GM06990 (cell line): ENCODE measurements around the gene PCDHGA3.

Experiments used
- DNase-seq: peaks from one replicate; pipeline ENCODE4 v3.0.0-alpha.2; 2011; ENCODE audit not compliant: insufficient read length; ENCODE audit errors: extremely low read depth
- H3K27me3 ChIP-seq: replicated peaks from 2 replicates; pipeline ENCODE4 v1.6.0; 2011; ENCODE audit warnings: low read length; ENCODE audit not compliant: control insufficient read depth, insufficient read depth
- H3K36me3 ChIP-seq: 2 replicates; pipeline ENCODE4 v1.5.1; 2011; ENCODE audit warnings: low read length; ENCODE audit not compliant: control insufficient read depth, insufficient read depth
- H3K4me3 ChIP-seq: replicated peaks from 2 replicates; pipeline ENCODE4 v1.5.1; 2011; ENCODE audit warnings: low read depth, mild to moderate bottlenecking, control low read depth, low read length
- TF ChIP-seq, protein P1 (sequence below): IDR thresholded peaks from 2 replicates; pipeline ENCODE4 v1.5.1; 2011; ENCODE audit warnings: low read length, control low read depth, mild to moderate bottlenecking, inconsistent platforms; ENCODE audit not compliant: insufficient read depth, poor library complexity, severe bottlenecking

The PCDHGA3 gene

DNA sequence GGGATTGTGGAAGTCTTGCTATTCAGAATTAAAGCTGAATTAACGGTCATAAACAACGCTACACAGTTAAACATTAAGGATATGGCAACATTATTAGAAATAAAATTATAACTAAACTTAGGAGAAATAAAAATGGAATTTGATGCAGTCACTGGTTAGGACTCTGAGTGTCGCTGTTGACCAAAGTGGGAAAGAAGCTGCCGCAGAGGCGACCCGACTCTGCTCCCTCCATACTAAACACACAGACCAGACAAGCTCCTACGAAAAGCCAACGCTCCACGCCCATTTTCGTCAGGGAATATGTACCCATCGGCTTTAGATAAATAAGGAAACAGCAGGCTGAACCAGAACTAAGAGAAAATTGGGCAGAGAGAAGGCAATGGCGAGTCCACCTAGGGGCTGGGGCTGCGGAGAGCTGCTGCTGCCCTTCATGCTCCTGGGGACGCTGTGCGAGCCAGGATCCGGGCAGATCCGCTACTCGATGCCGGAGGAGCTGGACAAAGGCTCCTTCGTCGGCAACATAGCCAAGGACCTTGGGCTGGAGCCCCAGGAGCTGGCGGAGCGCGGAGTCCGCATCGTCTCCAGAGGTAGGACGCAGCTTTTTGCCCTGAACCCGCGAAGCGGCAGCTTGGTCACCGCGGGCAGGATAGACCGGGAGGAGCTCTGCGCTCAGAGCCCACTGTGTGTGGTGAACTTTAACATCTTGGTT lies 20.5 kb downstream of the PCDHGA3 start, which contains the start of gene PCDHGA5:
TSS of gene PCDHGA5 (plus strand) at position 211 of the 709 bp plus-strand sequence. CDS start at position 380, 169 bp downstream.
- DNase-seq = no peak
- Histone ChIP-seq H3K27me3 (no peaks in the 10 kb centered on the region), H3K4me3 (no peak within 1 kb of the TSS), H3K36me3 (no peaks in the 10 kb centered on the region)
- TF ChIP-seq, protein P1, sequence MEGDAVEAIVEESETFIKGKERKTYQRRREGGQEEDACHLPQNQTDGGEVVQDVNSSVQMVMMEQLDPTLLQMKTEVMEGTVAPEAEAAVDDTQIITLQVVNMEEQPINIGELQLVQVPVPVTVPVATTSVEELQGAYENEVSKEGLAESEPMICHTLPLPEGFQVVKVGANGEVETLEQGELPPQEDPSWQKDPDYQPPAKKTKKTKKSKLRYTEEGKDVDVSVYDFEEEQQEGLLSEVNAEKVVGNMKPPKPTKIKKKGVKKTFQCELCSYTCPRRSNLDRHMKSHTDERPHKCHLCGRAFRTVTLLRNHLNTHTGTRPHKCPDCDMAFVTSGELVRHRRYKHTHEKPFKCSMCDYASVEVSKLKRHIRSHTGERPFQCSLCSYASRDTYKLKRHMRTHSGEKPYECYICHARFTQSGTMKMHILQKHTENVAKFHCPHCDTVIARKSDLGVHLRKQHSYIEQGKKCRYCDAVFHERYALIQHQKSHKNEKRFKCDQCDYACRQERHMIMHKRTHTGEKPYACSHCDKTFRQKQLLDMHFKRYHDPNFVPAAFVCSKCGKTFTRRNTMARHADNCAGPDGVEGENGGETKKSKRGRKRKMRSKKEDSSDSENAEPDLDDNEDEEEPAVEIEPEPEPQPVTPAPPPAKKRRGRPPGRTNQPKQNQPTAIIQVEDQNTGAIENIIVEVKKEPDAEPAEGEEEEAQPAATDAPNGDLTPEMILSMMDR = no peak

DNA sequence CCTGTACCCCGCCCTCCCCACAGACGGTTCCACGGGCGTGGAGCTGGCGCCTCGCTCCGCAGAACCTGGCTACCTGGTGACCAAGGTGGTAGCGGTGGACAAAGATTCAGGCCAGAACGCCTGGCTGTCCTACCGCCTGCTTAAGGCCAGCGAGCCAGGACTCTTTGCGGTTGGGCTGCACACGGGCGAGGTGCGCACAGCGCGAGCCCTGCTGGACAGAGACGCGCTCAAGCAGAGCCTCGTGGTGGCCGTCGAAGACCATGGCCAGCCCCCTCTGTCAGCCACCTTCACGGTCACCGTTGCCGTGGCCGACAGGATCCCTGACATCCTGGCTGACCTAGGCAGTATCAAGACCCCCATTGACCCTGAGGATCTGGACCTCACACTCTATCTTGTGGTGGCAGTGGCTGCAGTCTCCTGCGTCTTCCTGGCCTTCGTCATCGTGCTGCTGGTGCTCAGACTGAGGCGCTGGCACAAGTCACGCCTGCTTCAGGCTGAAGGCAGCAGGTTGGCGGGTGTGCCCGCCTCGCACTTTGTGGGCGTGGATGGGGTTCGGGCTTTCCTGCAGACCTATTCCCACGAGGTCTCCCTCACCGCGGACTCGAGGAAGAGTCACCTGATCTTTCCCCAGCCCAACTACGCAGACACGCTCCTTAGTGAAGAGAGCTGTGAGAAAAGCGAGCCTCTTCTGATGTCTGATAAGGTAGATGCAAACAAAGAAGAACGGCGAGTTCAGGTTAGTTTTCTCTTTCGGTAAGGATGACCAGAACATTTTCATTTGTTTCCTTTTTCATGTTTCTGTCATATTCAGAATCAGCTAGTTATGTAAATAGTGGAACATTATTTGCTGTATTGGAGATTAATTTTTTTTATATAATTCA lies 22.6 kb downstream of the PCDHGA3 start:
- no peak overlapping the region for H3K4me3 ChIP-seq
- no peak for DNase-seq

DNA sequence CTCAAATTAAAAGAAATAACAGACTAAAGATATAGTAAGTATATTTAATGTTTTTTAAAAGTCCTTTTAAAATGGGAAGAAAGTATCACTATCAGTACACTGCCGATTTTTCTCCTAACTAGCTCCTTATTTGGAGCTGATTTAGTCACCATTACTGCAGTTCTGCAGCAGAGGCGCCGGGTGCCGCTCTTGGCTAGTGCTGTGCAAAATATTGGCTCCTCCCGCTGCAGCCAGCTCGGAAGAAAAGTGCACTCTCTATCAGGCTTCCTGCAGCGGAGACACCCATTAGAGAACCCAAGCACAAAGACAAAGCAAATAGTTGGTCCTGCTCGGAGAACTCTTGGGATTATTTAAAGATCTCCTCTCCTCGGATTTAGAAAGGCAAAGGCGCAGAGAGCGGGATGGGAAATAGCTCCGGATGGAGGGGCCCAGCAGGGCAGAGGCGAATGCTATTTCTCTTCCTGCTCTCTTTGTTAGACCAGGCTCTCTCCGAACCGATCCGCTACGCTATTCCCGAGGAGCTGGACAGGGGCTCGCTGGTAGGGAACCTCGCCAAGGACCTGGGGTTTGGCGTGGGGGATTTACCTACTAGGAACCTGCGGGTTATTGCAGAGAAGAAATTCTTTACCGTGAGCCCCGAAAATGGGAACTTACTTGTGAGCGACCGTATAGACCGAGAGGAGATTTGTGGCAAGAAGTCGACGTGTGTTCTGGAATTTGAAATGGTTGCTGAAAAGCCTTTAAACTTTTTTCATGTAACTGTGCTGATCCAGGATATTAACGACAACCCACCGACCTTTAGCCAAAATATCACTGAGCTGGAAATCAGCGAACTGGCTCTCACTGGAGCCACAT lies 26.6 kb downstream of the PCDHGA3 start, which contains the start of gene PCDHGB3:
TSS of gene PCDHGB3 (plus strand) at position 249 of the 855 bp plus-strand sequence. CDS start at position 402, 153 bp downstream.
- H3K36me3 ChIP-seq = no peaks in the 10 kb centered on the region
- DNase-seq = peak; percentile 37
- peak within 1 kb of the TSS; percentile 64 for H3K4me3 ChIP-seq

More for the DNA sequence above, 22.6 kb downstream of the PCDHGA3 start:
- Histone ChIP-seq H3K27me3 (no peaks in the 10 kb centered on the region), H3K36me3 (no peaks in the 10 kb centered on the region)
- TF ChIP-seq, protein P1 = no peak

DNA sequence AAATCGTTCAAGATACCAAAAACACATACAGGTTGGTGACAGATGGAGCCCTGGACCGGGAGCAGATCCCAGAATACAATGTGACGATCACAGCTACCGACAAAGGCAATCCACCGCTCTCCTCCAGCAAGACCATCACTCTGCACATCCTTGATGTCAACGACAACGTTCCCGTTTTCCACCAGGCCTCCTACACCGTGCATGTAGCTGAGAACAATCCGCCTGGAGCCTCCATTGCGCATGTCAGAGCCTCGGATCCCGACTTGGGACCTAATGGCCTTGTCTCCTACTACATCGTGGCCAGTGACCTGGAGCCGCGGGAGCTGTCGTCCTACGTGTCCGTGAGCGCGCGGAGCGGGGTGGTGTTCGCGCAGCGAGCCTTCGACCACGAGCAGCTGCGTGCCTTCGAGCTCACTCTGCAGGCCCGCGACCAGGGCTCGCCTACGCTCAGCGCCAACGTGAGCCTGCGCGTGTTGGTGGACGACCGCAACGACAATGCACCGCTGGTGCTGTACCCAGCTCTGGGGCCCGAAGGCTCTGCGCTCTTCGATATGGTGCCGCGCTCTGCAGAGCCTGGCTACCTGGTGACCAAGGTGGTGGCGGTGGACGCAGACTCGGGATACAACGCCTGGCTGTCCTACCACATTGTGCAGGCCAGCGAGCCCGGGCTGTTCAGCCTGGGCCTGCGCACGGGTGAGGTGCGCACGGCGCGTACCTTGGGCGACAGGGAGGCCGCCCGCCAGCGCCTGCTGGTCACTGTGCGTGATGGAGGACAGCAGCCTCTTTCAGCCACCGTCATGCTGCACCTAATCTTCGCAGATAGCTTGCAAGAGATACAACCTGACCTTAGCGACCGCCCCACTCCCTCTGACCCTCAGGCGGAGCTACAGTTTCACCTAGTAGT lies 28.2 kb downstream of the PCDHGA3 start:
- H3K27me3 ChIP-seq = no peaks in the 10 kb centered on the region
- H3K4me3 ChIP-seq = no peak overlapping the region
- H3K36me3 ChIP-seq = no peaks in the 10 kb centered on the region
- TF ChIP-seq, protein P1 = no peak
- no peak for DNase-seq

More for the DNA sequence above, 26.6 kb downstream of the PCDHGA3 start, which contains the start of gene PCDHGB3:
- no peaks in the 10 kb centered on the region for H3K27me3 ChIP-seq
- TF ChIP-seq, protein P1 = peak; percentile 78
